IPS-15b (cell line): Measurements from ENCODE around the gene MCTP1.

ENCODE experiments used
- H3K27me3 ChIP-seq: one replicate; pipeline ENCODE4 v1.6.1; 2013; ENCODE audit warnings: low read length; ENCODE audit not compliant: control insufficient read depth, insufficient read depth
- H3K36me3 ChIP-seq: one replicate; pipeline ENCODE4 v1.6.1; 2013; ENCODE audit warnings: low read length; ENCODE audit not compliant: control insufficient read depth, insufficient read depth
- H3K4me1 ChIP-seq: one replicate; pipeline ENCODE4 v1.6.1; 2013; ENCODE audit warnings: mild to moderate bottlenecking, low read length; ENCODE audit not compliant: control insufficient read depth, insufficient read depth
- H3K4me3 ChIP-seq: one replicate; pipeline ENCODE4 v1.5.1; 2013; ENCODE audit warnings: low read depth, low read length
- H3K9ac ChIP-seq: one replicate; pipeline ENCODE4 v1.6.1; 2013; ENCODE audit warnings: low read depth, mild to moderate bottlenecking, low read length
- H3K9me3 ChIP-seq: one replicate; pipeline ENCODE4 v1.6.1; 2013; ENCODE audit warnings: mild to moderate bottlenecking, low read length; ENCODE audit not compliant: control insufficient read depth, insufficient read depth

Gene MCTP1

DNA sequence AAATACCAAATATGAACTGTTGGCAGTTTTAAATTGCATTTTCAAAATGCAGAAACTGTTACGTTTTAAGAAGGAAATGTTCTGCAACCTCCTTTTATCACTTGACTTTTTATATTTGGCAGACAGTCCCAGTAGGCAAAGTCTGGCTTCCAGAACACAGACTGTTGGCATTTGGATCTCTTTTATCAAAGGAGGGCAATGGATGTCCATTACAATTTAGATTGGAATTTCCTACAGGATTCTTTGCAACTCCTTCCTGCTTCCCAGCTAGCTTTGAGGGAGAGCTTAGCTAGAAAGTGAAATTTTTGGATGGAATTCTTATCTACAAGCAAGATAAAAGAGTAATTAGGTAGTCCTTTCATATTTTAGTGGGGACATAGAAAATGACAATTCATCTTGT is 523.8 kb downstream of the MCTP1 start:
- no peaks in the 10 kb centered on the region for H3K27me3 ChIP-seq
- H3K9ac ChIP-seq, result no peak overlapping the region
- no peaks in the 10 kb centered on the region for H3K4me1 ChIP-seq
- no peaks in the 10 kb centered on the region for H3K9me3 ChIP-seq
- no peaks in the 10 kb centered on the region for H3K36me3 ChIP-seq
- H3K4me3 ChIP-seq, result no peak overlapping the region

DNA sequence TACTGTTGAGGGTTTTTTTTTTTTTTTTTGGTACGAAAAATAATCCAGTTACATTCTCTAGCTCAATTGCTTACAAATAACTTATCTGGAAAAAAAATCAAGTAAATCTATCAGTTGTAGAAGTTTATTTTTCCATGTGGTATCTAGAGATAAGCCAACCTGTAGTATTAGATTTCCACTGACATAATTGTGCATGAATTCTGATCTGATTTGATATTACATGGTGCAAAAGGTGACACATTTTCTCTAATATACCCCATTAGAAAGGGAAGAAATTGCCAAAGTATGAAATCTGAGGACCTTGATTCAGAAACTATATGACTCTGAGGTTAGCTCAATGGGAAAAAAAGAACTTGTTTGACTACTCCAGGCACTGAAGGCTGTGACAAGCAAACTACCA is 524.9 kb downstream of the MCTP1 start:
- no peaks in the 10 kb centered on the region for H3K9me3 ChIP-seq
- H3K4me3 ChIP-seq, result no peak overlapping the region
- H3K4me1 ChIP-seq, result no peaks in the 10 kb centered on the region
- no peaks in the 10 kb centered on the region for H3K36me3 ChIP-seq
- no peak overlapping the region for H3K9ac ChIP-seq
- H3K27me3 ChIP-seq, result no peaks in the 10 kb centered on the region

DNA sequence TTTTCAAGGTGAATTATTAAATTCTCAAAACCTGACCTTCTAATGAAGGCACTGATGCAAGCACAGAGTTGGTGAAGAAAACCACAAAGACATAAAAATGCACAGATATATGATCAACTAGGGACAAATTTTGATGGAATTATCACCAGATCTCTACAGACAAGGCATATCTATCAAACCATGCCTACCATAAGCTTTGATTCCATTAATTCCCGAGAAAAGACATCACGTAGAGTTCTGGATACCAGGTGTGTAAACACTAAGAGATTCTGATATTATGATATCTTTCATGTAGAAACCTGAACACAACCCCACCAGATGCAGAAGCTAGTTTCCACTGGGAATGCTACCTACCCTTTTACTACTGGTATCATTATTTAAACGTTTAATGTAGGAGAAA is 525.9 kb downstream of the MCTP1 start:
- Histone ChIP-seq H3K27me3 (no peaks in the 10 kb centered on the region), H3K9ac (no peak overlapping the region), H3K36me3 (no peaks in the 10 kb centered on the region), H3K4me1 (no peaks in the 10 kb centered on the region), H3K4me3 (no peak overlapping the region), H3K9me3 (no peaks in the 10 kb centered on the region)

DNA sequence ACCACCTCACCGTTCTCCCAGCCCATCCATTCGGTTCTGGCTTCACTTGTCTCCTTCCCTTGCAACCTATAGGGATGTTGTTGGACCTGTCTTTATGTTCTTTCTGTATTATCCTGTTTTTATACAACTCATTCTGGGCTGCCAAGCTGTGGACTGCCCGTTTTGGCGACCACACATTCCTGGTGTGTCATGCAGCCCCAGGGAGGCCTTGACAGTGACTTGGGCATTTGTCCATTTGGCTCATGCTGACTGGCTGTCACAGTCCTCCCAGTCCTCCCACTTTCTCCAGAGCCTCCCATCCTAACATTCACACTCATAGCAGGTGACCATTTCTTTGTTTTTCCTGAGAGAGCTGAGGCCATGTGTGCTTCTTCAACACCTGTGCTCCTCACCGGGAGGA is 530.1 kb downstream of the MCTP1 start:
- H3K9ac ChIP-seq, result no peak overlapping the region
- no peaks in the 10 kb centered on the region for H3K36me3 ChIP-seq
- no peaks in the 10 kb centered on the region for H3K27me3 ChIP-seq

DNA sequence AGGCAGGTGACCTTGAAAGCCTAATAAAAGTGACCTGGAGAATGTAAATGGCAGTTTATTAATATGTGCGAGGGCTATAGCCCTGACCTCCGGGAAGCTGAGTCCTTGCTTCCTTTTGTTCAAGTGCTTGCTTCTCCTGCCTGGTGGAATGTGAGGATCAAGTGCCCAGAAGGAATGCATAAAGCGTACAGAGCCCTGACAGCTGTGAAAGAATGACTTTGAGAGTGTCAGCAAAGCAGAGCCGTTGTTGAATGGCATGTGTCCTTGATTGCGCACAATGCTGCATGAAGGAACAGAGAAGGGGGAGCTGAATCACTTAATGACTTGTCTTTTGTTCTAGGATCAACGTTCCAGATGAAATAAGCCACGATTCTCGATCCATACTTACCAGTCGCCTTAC is 533.4 kb downstream of the MCTP1 start:
- Histone ChIP-seq H3K4me3 (no peak overlapping the region), H3K4me1 (no peaks in the 10 kb centered on the region), H3K9ac (no peak overlapping the region), H3K36me3 (no peaks in the 10 kb centered on the region), H3K9me3 (no peaks in the 10 kb centered on the region), H3K27me3 (no peaks in the 10 kb centered on the region)

More for the DNA sequence above, 530.1 kb downstream of the MCTP1 start:
- Histone ChIP-seq H3K9me3 (no peaks in the 10 kb centered on the region), H3K4me3 (no peak overlapping the region), H3K4me1 (no peaks in the 10 kb centered on the region)

DNA sequence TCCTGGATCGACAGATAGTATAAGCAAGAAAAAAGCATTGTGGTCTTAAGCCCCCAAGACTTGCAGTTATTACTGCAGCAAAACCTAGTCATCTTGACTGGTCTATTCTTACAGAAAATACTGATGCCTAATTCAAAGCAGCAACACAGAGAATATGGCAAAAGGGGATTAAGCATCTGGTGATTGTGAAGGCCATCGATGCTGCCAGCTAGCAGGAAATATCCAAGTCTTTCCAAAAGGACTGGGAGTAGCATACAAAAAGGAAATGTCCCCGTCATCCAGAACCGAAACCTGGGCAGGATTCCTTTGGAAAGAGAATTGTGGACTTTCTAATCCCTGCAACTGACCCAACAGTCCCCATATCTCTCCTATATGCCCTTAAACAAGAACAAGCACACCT is 534.2 kb downstream of the MCTP1 start:
- H3K4me1 ChIP-seq, result no peaks in the 10 kb centered on the region

DNA sequence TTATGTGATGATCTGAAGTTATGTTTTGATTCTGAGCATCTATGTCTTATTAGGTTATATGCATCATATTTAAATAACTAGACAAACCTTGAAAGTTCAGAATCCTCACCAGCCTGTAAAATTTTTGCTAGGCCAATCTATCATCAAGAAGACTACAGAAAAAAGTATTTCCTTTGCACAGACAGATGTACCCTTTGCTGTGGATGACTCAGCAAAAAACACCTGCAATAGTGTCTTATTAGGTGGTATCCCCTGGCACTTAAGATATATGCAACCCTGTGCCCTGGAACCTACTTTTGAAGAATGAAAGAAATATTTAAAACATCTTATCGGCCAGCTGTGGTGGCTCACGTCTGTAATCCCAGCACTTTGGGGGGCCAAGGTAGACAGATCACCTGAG is 535.9 kb downstream of the MCTP1 start:
- Histone ChIP-seq H3K9ac (no peak overlapping the region), H3K27me3 (no peaks in the 10 kb centered on the region), H3K36me3 (no peaks in the 10 kb centered on the region), H3K4me1 (no peaks in the 10 kb centered on the region), H3K9me3 (no peaks in the 10 kb centered on the region), H3K4me3 (no peak overlapping the region)

More for the DNA sequence above, 534.2 kb downstream of the MCTP1 start:
- Histone ChIP-seq H3K9ac (no peak overlapping the region), H3K36me3 (no peaks in the 10 kb centered on the region), H3K27me3 (no peaks in the 10 kb centered on the region), H3K9me3 (no peaks in the 10 kb centered on the region), H3K4me3 (no peak overlapping the region)

DNA sequence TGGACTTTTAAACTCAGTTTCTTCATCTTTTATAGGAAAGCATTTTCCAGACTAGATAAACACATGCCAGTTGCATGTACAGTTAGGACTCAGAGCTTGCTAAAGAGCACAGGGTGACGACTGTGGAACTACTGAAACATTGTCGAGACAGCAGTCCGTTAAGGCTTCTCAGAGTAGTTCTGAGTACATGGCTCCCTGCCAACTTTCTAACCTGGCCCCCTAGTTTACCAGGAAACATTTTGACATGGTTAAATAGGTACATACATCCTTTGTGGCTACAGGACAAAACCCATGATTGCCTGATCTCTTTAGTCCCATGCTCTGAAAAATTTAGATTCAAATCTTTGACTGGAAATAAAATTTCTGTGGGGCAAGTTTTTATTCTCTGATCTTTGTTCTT is 536.7 kb downstream of the MCTP1 start:
- Histone ChIP-seq H3K4me3 (no peak overlapping the region), H3K27me3 (no peaks in the 10 kb centered on the region), H3K9me3 (no peaks in the 10 kb centered on the region), H3K4me1 (no peaks in the 10 kb centered on the region), H3K36me3 (no peaks in the 10 kb centered on the region), H3K9ac (no peak overlapping the region)

DNA sequence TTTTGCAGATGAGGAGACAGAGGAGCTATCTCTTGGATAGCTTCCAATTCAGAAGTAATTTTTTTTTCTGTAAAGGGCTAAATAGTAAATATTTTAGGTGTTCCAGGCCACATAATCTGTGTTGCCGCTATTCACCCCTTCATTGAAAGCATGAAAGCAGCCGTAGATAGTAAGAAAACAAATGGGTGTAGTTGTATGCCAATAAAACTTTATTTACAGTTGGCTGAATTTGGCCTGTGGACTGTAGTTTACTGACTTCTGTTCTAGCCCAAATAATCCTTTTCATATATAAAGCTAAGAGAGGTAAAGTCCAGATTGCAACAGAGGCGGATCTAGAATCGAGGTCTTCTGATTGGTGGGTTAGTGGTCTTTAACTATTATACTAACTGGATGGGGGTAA is 537.5 kb downstream of the MCTP1 start:
- Histone ChIP-seq H3K9me3 (no peaks in the 10 kb centered on the region), H3K27me3 (no peaks in the 10 kb centered on the region), H3K9ac (no peak overlapping the region), H3K4me1 (no peaks in the 10 kb centered on the region), H3K36me3 (no peaks in the 10 kb centered on the region), H3K4me3 (no peak overlapping the region)

DNA sequence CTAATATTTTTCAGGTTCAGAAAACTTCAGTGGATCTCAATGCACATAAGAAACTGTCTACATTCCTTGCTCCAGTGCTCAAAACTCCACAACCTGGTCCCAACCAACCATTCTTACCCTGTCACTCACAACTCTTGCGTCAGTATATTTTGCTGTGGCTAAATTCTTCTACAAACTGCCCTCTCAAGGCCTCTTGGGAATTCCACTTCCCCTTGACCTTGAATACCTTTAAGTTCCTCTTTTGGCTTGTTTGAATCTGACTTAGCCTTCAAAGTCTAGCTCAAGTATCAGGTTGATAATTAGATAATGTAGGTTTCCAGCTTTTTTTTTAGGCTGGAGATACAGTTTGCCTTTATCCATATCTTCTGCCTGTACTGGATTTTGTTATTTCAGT is 538.2 kb downstream of the MCTP1 start:
- H3K4me1 ChIP-seq, result no peaks in the 10 kb centered on the region
- no peak overlapping the region for H3K4me3 ChIP-seq

DNA sequence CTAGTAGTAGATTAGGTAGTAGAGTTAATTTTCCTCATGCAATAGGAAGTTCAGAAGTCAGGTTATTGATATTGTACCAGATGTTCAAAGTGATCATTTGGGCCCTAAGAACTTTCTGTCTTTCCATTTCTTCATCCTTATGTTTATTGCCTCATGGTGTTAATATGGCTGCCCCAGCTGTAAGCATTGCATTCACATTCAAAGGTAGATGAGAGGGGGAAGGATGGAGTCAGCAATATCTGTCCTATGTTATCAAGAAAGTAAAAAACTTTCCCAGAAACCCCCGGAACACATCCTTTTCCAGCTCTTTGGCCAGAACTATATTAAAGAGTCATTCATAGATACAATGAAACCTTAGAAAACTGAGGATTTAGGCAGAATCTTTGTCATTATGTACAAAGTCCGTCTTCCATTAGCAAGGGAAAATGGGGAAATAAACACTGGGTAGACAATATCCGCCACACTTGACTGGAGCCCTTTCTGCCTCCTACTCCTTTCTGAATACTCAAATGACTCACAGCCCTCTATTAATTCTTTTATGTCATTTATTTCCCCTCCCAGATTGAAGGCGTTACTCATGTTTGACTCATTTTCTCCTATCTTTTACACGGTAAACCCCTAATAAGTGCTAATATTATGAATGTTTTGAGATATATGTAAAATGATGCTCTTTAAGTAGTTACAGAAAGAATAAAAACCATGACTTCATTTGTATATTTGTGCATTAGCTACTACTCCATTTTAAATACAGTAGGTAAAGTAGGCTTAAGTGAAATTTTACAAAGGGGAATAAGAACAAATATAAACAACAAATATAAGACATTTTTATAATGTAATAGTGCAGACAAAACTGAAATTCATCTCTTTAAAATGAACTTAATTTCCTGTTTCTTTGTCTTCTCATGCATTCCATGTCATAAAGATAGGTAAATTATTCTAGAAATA is 538.8 kb downstream of the MCTP1 start:
- H3K36me3 ChIP-seq, result no peaks in the 10 kb centered on the region
- H3K9ac ChIP-seq, result no peak overlapping the region
- H3K4me3 ChIP-seq, result no peak overlapping the region
- no peaks in the 10 kb centered on the region for H3K27me3 ChIP-seq
- H3K4me1 ChIP-seq, result no peaks in the 10 kb centered on the region
- no peaks in the 10 kb centered on the region for H3K9me3 ChIP-seq

More for the DNA sequence above, 538.2 kb downstream of the MCTP1 start:
- no peaks in the 10 kb centered on the region for H3K27me3 ChIP-seq
- no peaks in the 10 kb centered on the region for H3K9me3 ChIP-seq
- no peak overlapping the region for H3K9ac ChIP-seq
- no peaks in the 10 kb centered on the region for H3K36me3 ChIP-seq

DNA sequence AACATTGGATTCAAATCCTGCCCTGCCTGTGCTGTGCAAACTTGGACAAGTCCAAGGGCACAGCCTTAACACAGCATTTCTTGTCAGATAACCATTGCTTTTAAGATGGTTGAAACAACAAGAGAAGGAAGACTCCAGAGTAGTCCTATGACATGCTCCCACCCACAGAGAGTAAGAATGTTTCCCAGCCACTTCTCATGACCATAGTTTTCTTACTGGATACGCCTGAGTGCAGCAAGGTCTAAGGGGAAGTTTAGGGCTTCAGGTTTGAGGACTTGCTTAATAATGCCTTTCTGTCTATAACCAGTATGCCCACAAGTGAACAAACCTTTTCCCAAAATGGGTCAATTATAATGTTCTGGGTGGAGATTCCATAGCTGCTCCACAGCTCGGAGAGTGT is 540.0 kb downstream of the MCTP1 start:
- no peak overlapping the region for H3K4me3 ChIP-seq
- H3K9ac ChIP-seq, result no peak overlapping the region
- H3K36me3 ChIP-seq, result no peaks in the 10 kb centered on the region
- no peaks in the 10 kb centered on the region for H3K9me3 ChIP-seq
- peaks cover 9% of the 10 kb centered on the region for H3K4me1 ChIP-seq
- no peaks in the 10 kb centered on the region for H3K27me3 ChIP-seq
